CD4-positive, alpha-beta T cell (primary cell): ENCODE results near the gene ARSG. TPM values are rescaled to one million over a fixed set of nuclear protein-coding genes. Genes with fewer than 3 reads are reported as not detected.

ENCODE experiments used
- ATAC-seq: fragments of 200-7000 bp; cut with Tn5 transposase; one replicate; pipeline ENCODE4 v1.10.0; 2022; ENCODE audit warnings: mild to moderate bottlenecking; ENCODE audit not compliant: poor library complexity
- CTCF ChIA-PET: fragments of 350-600 bp; sonication (Branson Sonifier 250); formaldehyde crosslinking; loops from one replicate; lab custom pipeline; 2021; ENCODE audit warnings: antibody characterized with exemption, inconsistent platforms; lab: Charles Lee
- POLR2A ChIA-PET: fragments of 350-600 bp; sonication (Branson Sonifier 250); formaldehyde crosslinking; loops from one replicate; lab custom pipeline; 2021; ENCODE audit warnings: antibody characterized with exemption, inconsistent platforms; lab: Charles Lee
- DNase-seq, 14 experiments: peaks; one replicate each; pipeline ENCODE4 v3.0.0-alpha.2; 2013 to 2020; ENCODE audit warnings: mixed read lengths in 2 of 14
- H3K27ac ChIP-seq, 2 donors: one replicate each; pipeline versions ENCODE4 v1.5.1 to v1.7.0; 2013; ENCODE audit warnings: low read length in 2 of 2, low read depth in 1 of 2, mild to moderate bottlenecking in 1 of 2
- H3K27me3 ChIP-seq, 2 experiments: 1 replicate in 1 of 2; 2 replicates in 1 of 2; pipeline versions ENCODE4 v1.6.1 to v1.7.0; 2013; ENCODE audit warnings: low read length in 2 of 2, control low read depth in 1 of 2, mild to moderate bottlenecking in 1 of 2, moderate library complexity in 1 of 2; ENCODE audit not compliant: insufficient read depth in 2 of 2, control insufficient read depth in 1 of 2
- H3K36me3 ChIP-seq: one replicate; pipeline ENCODE4 v1.6.1; 2013; ENCODE audit warnings: low read length, control low read depth; ENCODE audit not compliant: insufficient read depth
- H3K4me1 ChIP-seq: one replicate; pipeline ENCODE4 v1.6.1; 2013; ENCODE audit warnings: low read length, control low read depth; ENCODE audit not compliant: insufficient read depth
- H3K4me3 ChIP-seq: one replicate; pipeline ENCODE4 v1.5.1; 2013; ENCODE audit warnings: mild to moderate bottlenecking, low read length, moderate library complexity
- H3K9me3 ChIP-seq, 2 experiments: 1 replicate in 1 of 2; 2 replicates in 1 of 2; pipeline versions ENCODE4 v1.6.1 to v1.7.0; 2013; ENCODE audit warnings: low read length in 2 of 2, mild to moderate bottlenecking in 2 of 2, control low read depth in 1 of 2, moderate library complexity in 1 of 2; ENCODE audit not compliant: control insufficient read depth in 1 of 2, insufficient read depth in 1 of 2
- H3K27ac Mint-ChIP-seq: one replicate; pipeline ENCODE4 v1.8.0; 2020; ENCODE audit warnings: mixed read lengths
- H3K27me3 Mint-ChIP-seq: one replicate; pipeline ENCODE4 v1.8.0; 2021; ENCODE audit warnings: mixed read lengths
- H3K36me3 Mint-ChIP-seq: one replicate; pipeline ENCODE4 v1.8.0; 2021; ENCODE audit warnings: low read depth, mixed read lengths
- H3K4me1 Mint-ChIP-seq: one replicate; pipeline ENCODE4 v1.8.0; 2021; ENCODE audit warnings: low read depth, mixed read lengths
- H3K4me3 Mint-ChIP-seq: one replicate; pipeline ENCODE4 v1.8.0; 2020; ENCODE audit warnings: mild to moderate bottlenecking, mixed read lengths
- H3K9me3 Mint-ChIP-seq: one replicate; pipeline ENCODE4 v1.8.0; 2020; ENCODE audit warnings: mixed read lengths
- intact Hi-C, 2 experiments: fragments of 100-400 bp; cut with DNase I in 1 of 2; cut with micrococcal nuclease in 1 of 2; formaldehyde crosslinking; loops; one replicate each; pipeline versions ENCODE4 v1.15.1 to v1.9.0; 2023 to 2025; cut with DNase I, micrococcal nuclease
- total RNA-seq, 174 experiments: library from RNA in 2 of 174; stranded (reverse) in 2 of 174; gene quantifications; one replicate each; pipeline ENCODE4 v1.2.3 and lab custom pipeline; 2021 to 2026
- TF ChIP-seq, protein P1 (sequence below): fragments of 200-600 bp; IDR thresholded peaks from one replicate; pipeline ENCODE4 v1.8.0; 2022; ENCODE audit warnings: antibody characterized with exemption, mild to moderate bottlenecking

ARSG gene
- total RNA-seq, 2 experiments from 2014 or later, result 13.8 to 16.0 TPM

DNA sequence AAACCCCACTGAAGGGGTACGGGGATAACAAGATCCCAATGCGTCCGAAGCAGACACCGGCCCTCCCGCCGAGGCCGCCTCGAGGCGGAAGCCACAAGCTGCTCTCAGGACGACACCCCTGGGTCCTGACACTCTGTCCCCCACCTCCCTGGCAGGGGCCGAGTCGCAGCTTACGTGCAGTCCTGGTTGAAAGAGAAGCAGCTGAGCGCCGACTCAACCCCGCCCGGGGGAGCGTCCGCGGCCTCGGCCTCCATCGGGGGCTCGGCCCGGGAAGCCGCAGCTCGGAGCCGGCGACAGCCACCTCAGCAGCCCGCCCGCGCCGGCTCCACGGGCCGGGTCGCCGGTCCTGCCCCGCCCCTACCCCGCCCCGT, 165.9 kb downstream of the ARSG start, which contains the start of gene WIPI1:
TSS of gene WIPI1 (minus strand) at position 329 of the 371 bp plus-strand sequence. CDS start at position 254, 75 bp downstream.
- Histone ChIP-seq H3K27ac (peak within 1 kb of the TSS; percentile 43 to 59), H3K9me3 (no peaks in the 10 kb centered on the region), H3K4me1 (peaks cover 44% of the 10 kb centered on the region), H3K27me3 (no peaks in the 10 kb centered on the region), H3K4me3 (peak within 1 kb of the TSS; percentile 77), H3K36me3 (no peaks in the 10 kb centered on the region)
- no peaks in the 10 kb centered on the region for H3K27me3 Mint-ChIP-seq
- no peaks in the 10 kb centered on the region for H3K36me3 Mint-ChIP-seq
- intact Hi-C loops, result loop anchor here (1.0 to 5.0 kb wide), 3 partner anchors 18 to 420 kb away; partner anchors contain the start of gene KPNA2 (in 2 of the 2)
- DNase-seq, result peak in 2 of 14 experiments; percentile 23 to 54
- H3K9me3 Mint-ChIP-seq, result no peaks in the 10 kb centered on the region
- TF ChIP-seq, protein P1, sequence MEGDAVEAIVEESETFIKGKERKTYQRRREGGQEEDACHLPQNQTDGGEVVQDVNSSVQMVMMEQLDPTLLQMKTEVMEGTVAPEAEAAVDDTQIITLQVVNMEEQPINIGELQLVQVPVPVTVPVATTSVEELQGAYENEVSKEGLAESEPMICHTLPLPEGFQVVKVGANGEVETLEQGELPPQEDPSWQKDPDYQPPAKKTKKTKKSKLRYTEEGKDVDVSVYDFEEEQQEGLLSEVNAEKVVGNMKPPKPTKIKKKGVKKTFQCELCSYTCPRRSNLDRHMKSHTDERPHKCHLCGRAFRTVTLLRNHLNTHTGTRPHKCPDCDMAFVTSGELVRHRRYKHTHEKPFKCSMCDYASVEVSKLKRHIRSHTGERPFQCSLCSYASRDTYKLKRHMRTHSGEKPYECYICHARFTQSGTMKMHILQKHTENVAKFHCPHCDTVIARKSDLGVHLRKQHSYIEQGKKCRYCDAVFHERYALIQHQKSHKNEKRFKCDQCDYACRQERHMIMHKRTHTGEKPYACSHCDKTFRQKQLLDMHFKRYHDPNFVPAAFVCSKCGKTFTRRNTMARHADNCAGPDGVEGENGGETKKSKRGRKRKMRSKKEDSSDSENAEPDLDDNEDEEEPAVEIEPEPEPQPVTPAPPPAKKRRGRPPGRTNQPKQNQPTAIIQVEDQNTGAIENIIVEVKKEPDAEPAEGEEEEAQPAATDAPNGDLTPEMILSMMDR, result no peak
- ChIA-PET CTCF (interaction anchor here (1.4 to 2.6 kb wide), 6 partner anchors 9 to 276 kb away, joined by 4 to 19 read pairs (median 8); no protein-coding TSS in a partner anchor), POLR2A (interaction anchor here (0.7 to 3.7 kb wide), 22 partner anchors 16 to 462 kb away, joined by 3 to 38 read pairs (median 5); partner anchors contain the start of genes AMZ2, ARSG, KPNA2 and PRKAR1A)
- no peak for ATAC-seq
- H3K4me3 Mint-ChIP-seq, result peak within 1 kb of the TSS; percentile 90
- peaks cover 45% of the 10 kb centered on the region for H3K4me1 Mint-ChIP-seq
- peak within 1 kb of the TSS; percentile 81 for H3K27ac Mint-ChIP-seq

DNA sequence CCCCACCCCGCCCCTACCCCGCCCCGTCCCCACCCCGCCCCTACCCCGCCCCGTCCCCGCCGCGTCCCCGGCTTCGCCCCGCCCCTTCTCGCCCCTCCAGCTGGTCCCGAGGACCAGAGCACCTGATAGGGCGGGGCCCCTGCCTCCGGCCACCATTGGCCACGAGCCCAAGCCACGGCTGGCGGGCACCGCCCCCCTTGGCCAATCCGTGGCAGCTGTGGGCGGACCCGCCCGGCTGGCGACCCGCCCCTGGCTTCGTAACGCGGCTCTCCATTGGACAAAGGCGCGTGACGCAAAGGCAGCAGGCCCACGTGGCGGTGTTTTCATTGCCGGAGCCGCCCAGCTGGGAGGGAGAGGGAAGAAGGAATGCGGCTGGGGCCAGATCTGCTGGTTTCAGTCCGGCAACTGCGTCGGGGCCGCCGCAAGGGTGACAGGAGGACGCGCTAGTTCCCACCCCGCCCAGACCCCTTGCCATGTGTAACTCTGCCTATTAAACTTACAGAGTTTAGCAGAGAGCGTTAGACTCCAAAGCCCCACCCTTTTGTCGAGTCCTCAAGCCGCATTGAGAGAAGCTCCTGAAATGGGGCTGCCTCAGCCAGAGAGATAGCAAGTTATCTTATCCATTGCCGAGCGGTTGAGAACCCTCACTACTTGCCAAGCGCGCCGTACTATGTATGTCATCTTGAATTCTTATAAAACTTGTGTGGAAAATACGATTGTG, 166.4 kb downstream of the ARSG start:
- Histone ChIP-seq H3K4me1 (peaks cover 50% of the 10 kb centered on the region), H3K27me3 (no peaks in the 10 kb centered on the region), H3K27ac (peak overlapping the region; percentile 43 to 59), H3K36me3 (no peaks in the 10 kb centered on the region), H3K9me3 (no peaks in the 10 kb centered on the region), H3K4me3 (peak overlapping the region; percentile 77)
- no peaks in the 10 kb centered on the region for H3K27me3 Mint-ChIP-seq
- intact Hi-C loops, result loop anchor here (1.0 to 5.0 kb wide), 3 partner anchors 19 to 420 kb away; partner anchors contain the start of gene KPNA2 (in 2 of the 2)
- ATAC-seq (peak; percentile 93), DNase-seq (peak; percentile 95 to 99 (median 98))
- peak overlapping the region; percentile 82 for H3K4me3 Mint-ChIP-seq
- ChIA-PET POLR2A (interaction anchor here (0.6 to 3.7 kb wide), 27 partner anchors 17 to 462 kb away, joined by 3 to 38 read pairs (median 5); partner anchors contain the start of genes AMZ2, ARSG, KPNA2 and PRKAR1A), CTCF (interaction anchor here (1.3 to 2.6 kb wide), 8 partner anchors 9 to 277 kb away, joined by 3 to 19 read pairs (median 6); no protein-coding TSS in a partner anchor)
- H3K27ac Mint-ChIP-seq, result peak overlapping the region; percentile 81
- TF ChIP-seq, protein P1, result no peak
- H3K4me1 Mint-ChIP-seq, result peaks cover 51% of the 10 kb centered on the region
- H3K36me3 Mint-ChIP-seq, result no peaks in the 10 kb centered on the region
- no peaks in the 10 kb centered on the region for H3K9me3 Mint-ChIP-seq

DNA sequence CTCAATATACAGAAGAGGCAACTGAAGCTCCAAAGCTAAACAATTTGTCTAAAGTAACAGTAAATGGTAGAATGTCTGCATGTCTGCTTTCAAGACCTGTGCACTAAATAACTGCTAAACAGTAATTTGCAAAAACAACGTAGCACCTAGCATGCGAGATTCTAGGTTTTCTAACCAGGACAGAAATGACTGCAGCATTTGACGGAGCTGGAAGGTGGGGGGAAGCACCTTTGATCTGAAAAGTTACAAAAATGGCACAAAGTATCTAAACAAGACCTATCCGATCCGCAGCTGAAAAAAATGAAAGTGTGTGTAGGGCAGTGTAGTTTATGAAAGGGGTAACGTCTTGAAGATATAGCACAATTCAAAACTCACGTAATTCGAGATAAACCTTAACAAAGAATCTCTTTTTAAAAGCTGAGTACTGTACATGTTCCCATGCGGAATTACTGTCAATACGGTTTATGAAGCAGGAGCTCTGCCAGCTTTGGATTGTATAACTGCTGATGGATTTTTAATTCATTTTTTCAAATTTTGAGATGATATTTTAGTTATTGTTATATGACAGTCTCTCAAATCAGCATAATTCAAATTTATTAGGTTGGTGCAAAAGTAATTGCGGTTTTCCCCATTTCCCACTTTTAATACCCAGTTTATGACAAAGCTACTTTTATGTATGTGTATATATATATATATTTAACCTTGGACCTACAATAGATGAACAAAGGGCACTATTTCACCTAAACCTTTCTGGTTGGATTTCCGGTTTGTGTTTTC, 167.2 kb downstream of the ARSG start:
- DNase-seq (no peak), ATAC-seq (no peak)
- TF ChIP-seq, protein P1, result no peak
- H3K27ac ChIP-seq, result peak overlapping the region; percentile 43 to 59
- peaks cover 56% of the 10 kb centered on the region for H3K4me1 Mint-ChIP-seq
- H3K36me3 Mint-ChIP-seq, result no peaks in the 10 kb centered on the region
- H3K9me3 Mint-ChIP-seq, result no peaks in the 10 kb centered on the region
- peaks cover 53% of the 10 kb centered on the region for H3K4me1 ChIP-seq
- H3K4me3 ChIP-seq, result peak overlapping the region; percentile 65
- ChIA-PET POLR2A (interaction anchor here (0.6 to 3.7 kb wide), 22 partner anchors 21 to 463 kb away, joined by 3 to 38 read pairs (median 5); partner anchors contain the start of genes AMZ2, ARSG, KPNA2 and SLC16A6), CTCF (interaction anchor here (0.8 to 2.6 kb wide), 9 partner anchors 8 to 277 kb away, joined by 3 to 19 read pairs (median 5); no protein-coding TSS in a partner anchor)
- intact Hi-C loops, result loop anchor here (5.0 kb wide), 1 partner anchor 421 kb away; the partner anchor contains the start of gene KPNA2 (in 2 of the 2)
- peak overlapping the region; percentile 82 for H3K4me3 Mint-ChIP-seq
- no peaks in the 10 kb centered on the region for H3K9me3 ChIP-seq
- no peaks in the 10 kb centered on the region for H3K27me3 ChIP-seq
- peak overlapping the region; percentile 81 for H3K27ac Mint-ChIP-seq
- no peaks in the 10 kb centered on the region for H3K36me3 ChIP-seq
- no peaks in the 10 kb centered on the region for H3K27me3 Mint-ChIP-seq
